Coronary artery (tissue), 2 donors: Measurements from ENCODE around the gene DYNLL1.
"Not testable (repeated sequence)": the region's sequence is repeated elsewhere in the genome, so short reads cannot be mapped to it uniquely, and the experiment has no call there.

Experiments used
- DNase-seq: peaks from one replicate; pipeline ENCODE4 v3.0.0-alpha.2; 2017; ENCODE audit warnings: low spot score
- H3K27ac ChIP-seq, 2 donors: fragments of 200-600 bp; sonication (generic); one replicate each; pipeline ENCODE4 v1.5.1; 2016 to 2019
- H3K4me3 ChIP-seq: fragments of 200-600 bp; sonication (generic); 2 replicates; pipeline ENCODE4 v1.5.1; 2016; ENCODE audit warnings: mild to moderate bottlenecking, moderate library complexity
- CTCF ChIP-seq: fragments of 200-600 bp; sonication (generic); IDR thresholded peaks from one replicate; pipeline ENCODE4 v1.5.1; 2019; ENCODE audit warnings: antibody characterized with exemption

Gene DYNLL1

GRCh38 chr12:120475643-120476042, 20.3 kb upstream of the DYNLL1 start:
- TF ChIP-seq CTCF: no peak
- Histone ChIP-seq H3K27ac (no peak overlapping the region), H3K4me3 (no peak overlapping the region)
- no peak for DNase-seq

- no peak for DNase-seq
- Histone ChIP-seq H3K4me3 (no peak overlapping the region), H3K27ac (no peak overlapping the region)
- no peak for TF ChIP-seq CTCF
Observed at GRCh38 chr12:120479458-120479857, 16.5 kb upstream of the DYNLL1 start.

GRCh38 chr12:120480211-120480610, 15.7 kb upstream of the DYNLL1 start:
- DNase-seq: no peak
- TF ChIP-seq CTCF: no peak
- Histone ChIP-seq H3K27ac (no peak overlapping the region), H3K4me3 (no peak overlapping the region)

- Histone ChIP-seq H3K4me3 (no peak overlapping the region), H3K27ac (no peak overlapping the region)
- no peak for TF ChIP-seq CTCF
- no peak for DNase-seq
Observed at GRCh38 chr12:120481022-120481767, 14.7 kb upstream of the DYNLL1 start.

GRCh38 chr12:120483621-120484020, 12.3 kb upstream of the DYNLL1 start:
- no peak overlapping the region for H3K27ac ChIP-seq
- TF ChIP-seq CTCF: no peak
- no peak for DNase-seq
- H3K4me3 ChIP-seq: no peak overlapping the region

GRCh38 chr12:120485961-120486881, 9.7 kb upstream of the DYNLL1 start:
- no peak for TF ChIP-seq CTCF
- no peak for DNase-seq
- Histone ChIP-seq H3K4me3 (no peak overlapping the region), H3K27ac (no peak overlapping the region)

GRCh38 chr12:120487552-120487951, 8.4 kb upstream of the DYNLL1 start:
- H3K4me3 ChIP-seq, DNase-seq, H3K27ac ChIP-seq: not testable (repeated sequence)
